ENCODE data around the gene ACTL8.

ACTL8 gene

GRCh38 chr1:17755120-17755519 lies at the start of gene ACTL8:
ACTL8 (plus strand) TSS chr1:17755333; CDS start chr1:17823009, 67,676 bp downstream.
- no peak within 1 kb of the TSS for H3K4me3 ChIP-seq (ENCODE audit: low read length)
- no peak for DNase-seq (ENCODE audit: low read depth)
- TF ChIP-seq CTCF (conservative IDR thresholded peaks at IDR 0.05; ENCODE audit: low read depth, low read length), result peak; percentile 31

GRCh38 chr1:17706445-17706844 lies 48.7 kb upstream of the ACTL8 start:
- H3K4me3 ChIP-seq (ENCODE audit: low read length), result no peak overlapping the region
- peak; percentile 2 for DNase-seq (ENCODE audit: low read depth)
- no peak for TF ChIP-seq CTCF (conservative IDR thresholded peaks at IDR 0.05; ENCODE audit: low read depth, low read length)

GRCh38 chr1:17709981-17710380 lies 45.2 kb upstream of the ACTL8 start:
- no peak for DNase-seq (ENCODE audit: low read depth)
- TF ChIP-seq CTCF (conservative IDR thresholded peaks at IDR 0.05; ENCODE audit: low read depth, low read length), result no peak

GRCh38 chr1:17710889-17711576 lies 44.1 kb upstream of the ACTL8 start:
- DNase-seq (ENCODE audit: low read depth), result no peak

More at GRCh38 chr1:17709981-17710380, 45.2 kb upstream of the ACTL8 start:
- no peak overlapping the region for H3K4me3 ChIP-seq (ENCODE audit: low read length)

GRCh38 chr1:17711577-17711910 lies 43.6 kb upstream of the ACTL8 start:
- no peak overlapping the region for H3K4me3 ChIP-seq (ENCODE audit: low read length)
- TF ChIP-seq CTCF (conservative IDR thresholded peaks at IDR 0.05; ENCODE audit: low read depth, low read length), result no peak
- no peak for DNase-seq (ENCODE audit: low read depth)

More at GRCh38 chr1:17710889-17711576, 44.1 kb upstream of the ACTL8 start:
- no peak overlapping the region for H3K4me3 ChIP-seq (ENCODE audit: low read length)
- TF ChIP-seq CTCF (conservative IDR thresholded peaks at IDR 0.05; ENCODE audit: low read depth, low read length), result no peak

GRCh38 chr1:17711941-17712340 lies 43.2 kb upstream of the ACTL8 start:
- no peak overlapping the region for H3K4me3 ChIP-seq (ENCODE audit: low read length)
- TF ChIP-seq CTCF (conservative IDR thresholded peaks at IDR 0.05; ENCODE audit: low read depth, low read length), result no peak
- DNase-seq (ENCODE audit: low read depth), result no peak

- no peak overlapping the region for H3K4me3 ChIP-seq (ENCODE audit: low read length)
- DNase-seq (ENCODE audit: low read depth), result no peak
- TF ChIP-seq CTCF (conservative IDR thresholded peaks at IDR 0.05; ENCODE audit: low read depth, low read length), result no peak
Observed at GRCh38 chr1:17713993-17714392, 41.1 kb upstream of the ACTL8 start.

All from retinal pigment epithelial cell (primary cell).